MM.1S (cell line): ENCODE results near the gene MEGF6.

ENCODE experiments used
- CTCF ChIP-seq: fragments of 300-600 bp; sonication (generic); IDR thresholded peaks from 2 replicates; pipeline ENCODE4 v1.5.1; 2016; ENCODE audit warnings: antibody characterized with exemption, low read length, mixed read lengths
- EZH2 ChIP-seq: fragments of 300-600 bp; sonication (generic); optimal IDR thresholded peaks from 2 replicates; pipeline ENCODE3; 2017; ENCODE audit warnings: low read depth, mild to moderate bottlenecking, antibody characterized with exemption, low read length, mixed read lengths
- EZH2phosphoT487 ChIP-seq: fragments of 300-600 bp; sonication (generic); IDR thresholded peaks from 2 replicates; pipeline ENCODE4 v1.6.1; 2018; ENCODE audit warnings: antibody characterized with exemption, low read length

DNA sequence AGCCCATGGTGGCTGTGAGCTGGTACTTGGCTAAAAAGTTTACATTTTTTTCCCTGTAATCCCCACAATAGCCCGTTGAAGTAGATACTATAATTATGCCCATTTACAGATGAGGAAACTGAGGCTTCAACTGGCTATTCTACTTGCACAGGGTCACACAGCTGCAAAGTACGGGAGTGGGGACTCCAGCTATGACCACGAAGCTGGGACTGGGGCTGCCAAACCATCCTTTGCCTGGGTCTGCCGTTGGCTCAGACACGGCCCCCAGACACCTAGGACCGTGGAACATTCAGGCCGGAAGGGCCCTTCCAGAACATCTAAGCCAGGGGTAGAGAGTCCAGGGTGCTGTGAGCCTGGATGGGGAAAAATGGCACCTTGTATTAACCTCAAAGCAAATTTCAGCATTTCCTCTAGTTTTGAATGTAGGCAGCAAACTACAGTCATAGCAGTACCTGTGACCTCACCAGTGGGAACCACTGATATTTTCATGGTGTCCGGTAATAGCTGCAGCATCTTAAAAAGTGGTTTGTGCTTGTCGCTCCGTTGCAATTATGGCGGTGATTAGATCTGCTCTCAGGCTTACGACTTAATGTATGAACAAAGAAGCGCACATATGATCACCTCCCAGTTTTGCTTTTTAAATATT, 45.3 kb upstream of the MEGF6 start:
- no peak for TF ChIP-seq EZH2
- no peak for TF ChIP-seq CTCF
- TF ChIP-seq EZH2phosphoT487: no peak
